ENCODE measurements around the gene TMIGD3.
"Not testable (repeated sequence)": the region's sequence is repeated elsewhere in the genome, so short reads cannot be mapped to it uniquely, and the experiment has no call there.

The TMIGD3 gene

GRCh38 chr1:111503585-111504060, at the start of gene TMIGD3, which contains the start of gene ADORA3:
TMIGD3 (minus strand) TSS chr1:111503633; CDS start chr1:111503354, 279 bp downstream.
ADORA3 (minus strand) TSS chr1:111503633; CDS start chr1:111503354, 279 bp downstream.
- no peak for DNase-seq

DNA sequence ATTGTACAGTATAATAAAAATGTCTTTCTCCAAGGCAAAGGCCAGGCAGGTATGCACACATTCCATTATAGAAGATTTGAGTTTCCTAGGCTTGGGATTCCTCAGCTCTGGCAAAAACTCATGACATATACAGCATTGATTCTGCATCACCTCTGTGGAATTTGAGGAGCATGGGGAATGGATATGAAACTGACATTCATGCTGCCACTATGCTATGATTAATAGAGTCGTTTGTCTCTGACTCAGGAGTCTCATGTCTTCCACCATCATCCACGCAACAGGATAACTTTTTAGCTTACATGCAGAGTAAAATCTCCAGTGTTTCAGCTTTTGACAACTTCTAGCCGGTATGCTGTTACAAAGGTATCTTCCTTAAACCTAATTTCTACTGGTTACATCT, 49.8 kb upstream of the TMIGD3 start:
- DNase-seq = no peak

GRCh38 chr1:111552587-111552986, 49.2 kb upstream of the TMIGD3 start:
- no peak for DNase-seq

DNA sequence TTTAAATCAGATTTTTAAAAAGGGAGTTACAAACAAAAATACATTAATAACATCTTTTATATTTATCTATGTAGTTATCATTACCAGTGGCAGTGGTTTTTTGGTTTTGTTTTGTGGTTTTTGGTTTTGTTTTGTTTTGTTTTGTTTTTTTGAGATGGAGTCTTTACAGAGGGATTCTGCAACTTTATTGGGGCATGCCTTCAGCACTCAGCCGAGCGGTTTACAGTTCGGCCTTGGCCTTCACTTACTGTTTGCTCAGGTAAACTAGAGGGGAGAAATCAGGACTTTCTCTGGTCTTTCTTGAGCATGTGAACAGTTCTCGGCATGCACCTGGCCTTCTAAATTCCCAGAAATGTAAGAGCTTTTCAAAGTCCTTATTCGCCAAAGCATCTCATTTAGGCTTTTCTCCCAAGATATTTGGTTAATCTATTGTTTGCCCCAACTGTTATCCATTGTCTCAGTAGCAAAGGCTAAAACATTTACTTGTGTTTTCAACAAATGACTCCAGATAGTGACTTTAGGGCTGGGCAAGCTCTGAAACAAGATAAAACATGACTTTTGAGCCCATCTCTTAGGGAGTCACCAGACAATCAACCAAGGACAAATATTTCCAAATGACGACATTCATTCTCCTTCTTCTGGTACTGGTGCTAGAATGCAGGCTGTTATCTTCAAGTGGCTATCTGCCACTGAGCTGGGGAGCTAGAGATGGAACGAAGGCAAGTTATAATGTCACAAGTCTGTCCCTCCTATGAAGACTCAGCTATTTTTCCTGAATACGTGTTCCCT, 48.4 kb upstream of the TMIGD3 start:
- no peak for DNase-seq

DNA sequence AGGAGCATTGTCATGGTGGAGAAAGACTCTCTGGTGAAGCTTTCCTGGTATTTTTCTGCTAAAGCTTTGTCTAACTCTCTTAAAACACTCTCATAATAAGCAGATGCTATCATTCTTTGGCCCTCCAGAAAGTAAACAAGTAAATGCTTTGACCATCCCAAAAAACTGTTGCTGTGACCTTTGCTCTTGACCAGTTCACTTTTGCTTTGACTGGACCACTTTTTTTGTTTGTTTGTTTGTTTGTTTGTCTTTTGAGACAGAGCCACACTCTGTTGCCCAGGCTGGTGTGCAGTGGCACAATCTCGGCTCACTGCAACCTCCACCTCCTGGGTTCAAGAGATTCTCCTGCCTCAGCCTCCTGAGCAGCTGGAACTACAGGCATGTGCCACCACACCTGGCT, 44.4 kb upstream of the TMIGD3 start:
- not testable (repeated sequence) for DNase-seq

DNA sequence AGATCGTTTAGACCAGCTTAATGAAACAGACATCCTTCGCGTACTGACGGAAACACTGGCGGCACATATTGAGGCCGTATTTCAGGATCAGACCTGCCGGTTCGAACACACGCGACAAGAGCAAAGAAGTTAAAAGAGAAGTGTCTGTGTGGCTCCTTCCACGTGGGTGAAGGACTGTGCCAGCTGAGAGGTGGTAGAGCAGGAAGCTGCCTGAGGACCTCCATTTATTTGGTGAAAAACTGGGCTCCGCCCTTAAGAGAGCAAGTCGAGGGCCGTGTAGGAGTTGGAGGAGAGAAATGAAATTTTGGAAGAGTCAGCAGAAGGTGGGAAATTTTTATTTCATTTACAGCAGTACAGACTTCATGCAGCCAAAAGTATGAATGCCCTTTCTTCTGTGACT, 38.8 kb upstream of the TMIGD3 start:
- no peak for DNase-seq

DNA sequence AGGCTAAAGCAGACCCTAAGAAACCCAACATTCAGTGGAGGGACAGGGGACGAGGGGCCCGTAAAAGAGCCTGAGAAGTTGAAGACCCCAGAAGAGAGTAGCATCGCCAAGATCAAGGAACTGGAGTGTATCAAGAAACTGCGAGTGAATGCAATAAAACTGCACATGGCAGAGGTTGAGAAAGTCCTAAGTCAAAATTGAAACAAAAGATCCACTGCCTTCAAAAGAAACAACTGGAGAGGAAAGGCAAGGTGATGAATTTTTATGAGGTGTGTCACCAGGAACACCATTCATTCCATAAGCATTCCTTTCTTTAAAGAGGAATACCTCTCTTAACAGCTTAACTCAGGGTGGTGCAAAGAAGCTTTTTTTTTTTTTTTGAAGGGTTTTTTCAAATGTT, 38.3 kb upstream of the TMIGD3 start:
- DNase-seq = no peak

DNA sequence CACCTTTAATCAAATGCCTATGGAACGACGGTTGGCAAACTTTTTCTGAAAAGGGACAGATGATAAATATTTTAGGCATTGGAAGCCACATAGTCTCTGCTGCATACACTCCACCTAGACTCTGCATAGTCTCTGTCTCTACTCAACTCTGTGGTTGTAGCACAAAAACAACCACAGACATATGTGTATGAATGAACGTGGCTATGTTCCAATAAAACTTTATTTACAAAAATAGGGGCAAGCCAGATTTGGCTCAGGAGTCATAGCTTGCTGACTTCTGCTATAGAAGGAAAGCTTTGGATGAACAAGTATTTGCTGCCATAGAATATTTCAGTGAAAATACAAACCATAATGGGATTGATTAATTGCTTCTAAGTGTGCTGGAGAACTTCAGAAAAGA, 37.5 kb upstream of the TMIGD3 start:
- no peak for DNase-seq

- no peak for DNase-seq
These were observed 35.1 kb upstream of the TMIGD3 start for GRCh38 chr1:111538343-111539025.

DNA sequence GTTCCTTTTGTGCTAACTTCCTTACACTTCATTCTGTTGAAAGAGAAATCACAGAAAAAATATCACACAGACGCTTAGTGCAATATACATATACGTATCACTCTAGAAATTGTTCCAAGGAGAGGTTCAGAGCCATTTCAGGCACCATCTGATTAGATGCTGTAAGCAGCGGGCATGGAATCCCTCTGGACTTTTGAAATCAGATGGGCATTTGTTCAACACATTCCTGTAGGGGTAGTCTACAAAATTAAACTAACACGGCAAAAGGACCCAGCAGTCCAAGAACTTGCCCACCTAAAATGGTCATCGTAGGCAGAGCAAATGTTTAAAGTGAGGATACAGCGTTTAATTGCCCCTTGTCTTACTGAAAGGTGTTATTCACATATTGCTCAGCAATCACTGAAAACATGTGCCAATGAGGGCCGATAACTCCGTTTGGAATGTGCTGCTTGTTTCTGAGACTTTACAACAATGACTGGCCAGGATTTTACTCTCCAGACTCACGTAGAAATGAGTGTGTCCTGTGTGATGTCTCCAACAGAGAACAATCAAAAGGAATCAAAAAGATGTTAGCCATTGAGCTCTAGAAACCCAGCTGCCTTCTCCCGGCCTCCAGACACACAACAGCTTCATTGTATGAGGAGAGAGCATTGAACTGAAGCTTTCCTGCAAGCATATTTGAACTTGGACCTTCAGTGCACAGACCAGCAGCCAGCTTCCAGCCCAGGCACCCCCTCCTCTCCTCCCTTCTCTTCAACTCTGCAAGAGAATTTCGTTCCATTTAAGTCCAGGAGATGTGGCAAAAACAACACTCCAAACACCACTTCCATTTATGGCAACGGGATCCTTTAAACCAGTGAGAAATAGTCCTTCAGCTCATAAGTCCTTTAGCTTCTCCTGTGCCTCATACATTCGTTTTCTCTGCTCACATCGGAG, 32.1 kb upstream of the TMIGD3 start:
- DNase-seq = no peak

GRCh38 chr1:111520053-111520452, 16.6 kb upstream of the TMIGD3 start:
- no peak for DNase-seq

DNA sequence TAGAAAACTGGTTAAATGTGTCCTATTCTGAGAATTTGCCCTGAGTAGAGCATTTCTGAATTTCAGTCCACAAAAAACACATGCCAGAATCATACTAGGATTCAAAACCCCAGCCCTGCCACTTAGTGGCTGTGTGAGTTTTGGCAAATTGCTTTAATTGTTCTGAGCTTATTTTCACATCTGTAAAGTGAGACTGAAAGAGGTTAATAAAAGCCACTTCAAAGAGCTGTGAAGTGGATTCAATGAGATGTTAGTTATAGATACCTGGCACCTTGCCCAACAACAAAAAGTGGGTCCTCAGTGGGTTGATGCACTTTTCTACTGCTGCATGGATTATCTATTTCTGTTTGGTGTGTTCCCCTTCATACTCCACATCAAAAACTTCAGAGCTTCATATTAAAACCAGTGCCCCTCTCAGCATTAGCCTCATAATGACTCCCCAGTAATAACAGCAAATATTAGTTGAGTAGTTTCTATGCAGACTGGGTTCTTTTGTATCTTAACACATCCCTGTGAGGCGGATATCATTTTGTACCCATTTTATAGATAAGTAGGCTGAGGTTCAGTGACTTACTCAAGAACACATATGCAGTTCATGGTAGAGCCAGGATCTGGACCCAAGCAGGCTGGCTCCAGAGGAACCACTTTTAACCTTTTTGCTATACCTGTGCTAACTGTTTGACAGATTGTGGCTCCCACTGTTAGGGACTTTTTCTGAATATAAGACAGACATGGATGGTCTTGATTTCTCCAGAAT, 14.2 kb upstream of the TMIGD3 start:
- no peak for DNase-seq

DNA sequence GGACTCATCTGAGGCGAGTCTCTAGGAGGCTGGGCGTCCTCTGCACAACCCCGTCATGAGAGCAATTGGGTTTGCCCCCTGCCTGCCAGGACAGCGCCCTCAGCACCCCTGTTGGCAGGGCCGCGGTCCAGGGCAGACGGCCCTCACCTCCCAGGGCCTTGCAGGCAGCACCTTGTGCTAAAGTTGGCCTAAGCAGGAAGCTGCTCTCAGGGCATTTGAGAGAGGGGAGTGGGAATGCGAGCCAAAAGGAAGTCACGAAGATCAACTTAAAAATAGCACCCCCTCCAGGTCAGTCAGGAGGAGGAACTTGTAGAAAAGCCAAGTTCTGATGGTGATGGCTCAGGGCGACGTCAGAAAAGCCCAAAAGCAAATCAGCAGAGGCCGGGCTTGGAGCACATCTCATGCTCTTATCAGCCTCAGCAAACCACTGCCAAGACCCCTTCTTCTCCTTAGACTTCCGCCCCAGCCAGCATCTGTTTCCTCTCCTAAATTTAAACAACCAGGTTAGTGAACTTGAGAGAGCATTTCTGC, 12.6 kb upstream of the TMIGD3 start:
- DNase-seq = no peak

DNA sequence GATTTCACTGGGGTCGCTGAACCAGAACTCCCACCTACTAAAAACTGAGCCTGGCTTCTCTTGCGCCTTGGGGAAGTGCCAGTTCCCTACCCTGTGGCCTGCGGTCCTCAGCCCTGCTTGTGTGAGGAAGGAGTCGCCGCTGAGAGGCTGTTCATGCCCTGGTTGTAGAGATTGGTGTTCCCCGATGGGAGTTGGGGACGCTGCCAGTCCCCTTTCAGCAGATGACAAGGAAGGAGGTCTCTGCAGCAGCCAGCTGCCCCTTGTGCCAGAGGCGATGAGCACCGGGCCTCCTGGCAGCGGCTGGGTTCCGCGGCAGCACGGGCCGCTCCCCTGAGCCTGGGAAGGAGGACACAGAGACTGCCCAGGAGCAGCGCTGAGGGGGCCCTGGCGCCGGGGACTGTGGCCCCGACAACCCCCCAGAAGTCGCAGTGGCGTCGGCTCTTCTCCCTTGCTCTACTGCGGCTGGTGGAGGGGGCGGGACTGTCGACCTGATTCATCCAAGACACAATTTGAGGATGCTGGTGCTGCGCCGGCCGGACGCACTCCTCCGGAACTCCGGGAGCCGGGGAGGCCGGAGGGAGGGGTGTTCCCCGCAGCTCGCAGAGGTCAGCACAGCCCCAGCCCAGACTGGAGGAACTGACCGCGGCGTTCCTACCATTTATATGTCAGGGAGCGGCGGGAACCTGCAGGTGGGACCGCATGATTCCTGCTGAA, 12.0 kb upstream of the TMIGD3 start:
- DNase-seq = no peak

DNA sequence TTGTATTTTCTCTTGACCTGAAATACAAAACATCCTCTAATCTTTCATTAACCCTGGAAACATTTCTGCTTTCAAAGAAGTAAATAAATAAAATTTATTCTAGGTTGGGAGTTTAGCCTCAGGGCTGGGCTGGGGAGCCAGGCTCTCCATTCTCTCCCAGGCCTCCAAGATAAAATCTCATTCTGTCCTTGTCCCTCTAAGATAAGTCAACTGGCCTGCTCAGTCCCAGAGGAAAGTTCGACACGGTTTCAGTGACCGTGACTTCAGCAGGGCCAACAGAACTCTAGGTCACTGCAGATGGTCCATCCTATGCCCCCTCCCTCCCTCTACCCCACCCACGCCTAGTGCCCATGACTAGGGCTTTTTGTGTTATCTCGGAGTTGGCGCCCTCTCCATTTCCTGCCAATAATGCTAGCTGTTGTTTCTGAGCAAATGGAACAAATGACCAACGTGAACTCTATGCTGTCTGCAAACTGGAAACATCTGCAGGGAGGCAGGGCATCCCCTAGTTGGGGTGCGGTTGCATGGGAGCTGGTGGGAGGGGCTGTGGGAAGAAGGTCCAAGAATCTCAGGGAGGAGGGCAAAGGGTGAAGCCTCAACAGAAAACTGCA, 10.1 kb upstream of the TMIGD3 start:
- DNase-seq = no peak

DNA sequence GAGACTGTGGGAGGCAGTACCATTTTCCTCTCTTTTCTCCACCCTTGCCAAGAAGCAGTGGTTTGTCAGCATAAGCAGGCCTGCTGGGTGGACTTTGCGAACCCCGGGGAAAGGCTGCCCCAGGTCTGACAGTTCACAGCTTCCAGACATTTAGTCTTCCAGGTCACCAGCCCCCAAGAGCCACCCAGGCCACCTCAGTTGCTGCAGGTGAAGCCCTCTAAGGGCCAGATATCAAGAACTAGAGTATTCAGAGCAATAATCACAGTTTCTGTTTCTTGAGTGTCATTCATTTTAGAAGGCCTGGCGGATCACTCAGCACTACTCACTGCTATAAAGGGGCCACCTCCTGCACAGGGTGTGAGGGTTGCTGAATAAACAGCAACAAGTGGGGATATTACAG, 9.5 kb upstream of the TMIGD3 start:
- no peak for DNase-seq

DNA sequence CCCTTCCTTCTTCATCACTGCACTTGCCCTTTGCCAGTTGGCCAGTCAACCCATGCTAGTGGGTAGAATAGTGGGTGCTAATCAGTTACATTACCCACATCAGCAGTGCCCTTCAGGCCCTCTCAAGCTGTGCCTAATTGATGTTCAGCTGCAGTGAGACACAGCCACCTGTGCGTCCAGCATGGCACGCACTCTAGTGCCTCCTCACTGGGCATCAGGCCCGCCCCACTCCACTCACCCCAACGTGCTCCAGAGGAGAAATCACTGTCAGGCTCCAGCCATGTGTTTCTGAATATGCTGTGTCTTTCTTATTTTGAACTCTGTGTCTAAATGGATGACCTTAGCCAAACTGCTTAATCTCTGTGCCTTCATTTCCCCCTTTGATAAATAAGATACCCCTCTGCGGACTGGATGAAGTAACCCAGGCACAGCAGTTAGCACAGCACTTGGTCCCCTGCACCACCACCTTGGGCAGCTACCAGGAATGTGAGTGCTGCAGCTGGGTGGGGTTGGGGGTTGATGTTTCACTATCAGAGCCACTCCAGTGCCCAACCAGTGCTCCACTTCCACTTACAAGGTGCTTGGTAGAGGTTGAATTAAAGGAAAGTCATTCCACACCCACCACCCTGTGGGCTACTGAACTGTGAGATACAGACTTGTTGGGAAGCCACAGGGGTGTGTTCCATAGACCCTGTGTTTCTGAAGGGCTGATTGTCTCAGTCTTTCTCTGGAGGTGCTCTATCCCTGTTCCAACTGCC, 8.9 kb upstream of the TMIGD3 start:
- DNase-seq = no peak

GRCh38 chr1:111511370-111511769, 7.9 kb upstream of the TMIGD3 start:
- DNase-seq = no peak

- no peak for DNase-seq
These were observed 6.6 kb upstream of the TMIGD3 start for GRCh38 chr1:111509997-111510375.

All from SHP77 treated with DMSO at 0.1 percent for 48 hours (cell line).